ENCODE data around the gene KCNQ1. TPM values are rescaled to one million over a fixed set of nuclear protein-coding genes. Genes with fewer than 3 reads are reported as not detected.

KCNQ1 gene
- total and polyA plus RNA-seq, 7 experiments from 2014 or later = 14.7 to 46.4 (median 36.9) TPM

DNA sequence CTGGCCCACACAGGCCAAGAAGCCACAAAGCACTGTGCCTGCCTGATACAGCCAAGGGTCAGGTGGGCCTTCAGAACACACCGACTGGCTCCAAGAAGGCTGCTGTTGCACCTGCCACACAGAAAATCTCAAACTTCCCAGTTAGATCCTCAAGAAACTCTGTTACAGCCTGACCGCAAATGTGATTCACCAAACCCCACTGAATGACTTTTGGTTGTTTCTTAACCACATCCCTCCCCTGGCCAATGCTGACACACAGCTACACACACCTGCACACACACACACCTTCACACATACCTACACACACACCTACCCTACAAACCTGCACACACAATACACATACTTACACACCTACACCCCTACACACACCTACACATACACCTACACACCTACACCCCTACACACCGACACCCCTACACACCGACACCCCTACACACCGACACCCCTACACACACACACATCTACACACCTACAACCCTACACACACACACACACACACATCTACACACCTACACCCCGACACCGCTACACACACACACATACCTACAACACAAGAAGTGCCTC, 409.3 kb downstream of the KCNQ1 start:
- no peak for DNase-seq
- peaks cover 0 to 5% (median 0%) of the 10 kb centered on the region in 7 donors for H3K4me1 Mint-ChIP-seq
- peaks cover 0 to under 1% (median 0%) of the 10 kb centered on the region in 5 donors for H3K36me3 Mint-ChIP-seq
- H3K36me3 ChIP-seq (ENCODE audit: control insufficient read depth in 2 of 3, insufficient read depth in 3 of 3, low read length in 3 of 3) = no peaks in the 10 kb centered on the region
- ChIA-PET CTCF (no interaction called here), POLR2A (no interaction called here)
- intact Hi-C loops (cut with micrococcal nuclease) = no loop called here
- H3K4me3 ChIP-seq (ENCODE audit: low read length) = no peak overlapping the region
- H3K9me3 ChIP-seq (ENCODE audit: control insufficient read depth in 2 of 3, low read length in 3 of 3) = no peaks in the 10 kb centered on the region
- H3K27me3 Mint-ChIP-seq = no peaks in the 10 kb centered on the region
- no peaks in the 10 kb centered on the region for H3K27me3 ChIP-seq (ENCODE audit: control insufficient read depth in 2 of 2, insufficient read depth in 2 of 2, low read length in 2 of 2)
- no peaks in the 10 kb centered on the region for H3K4me1 ChIP-seq (ENCODE audit: control insufficient read depth in 2 of 2, insufficient read depth in 2 of 2, low read length in 2 of 2)
- H3K9me3 Mint-ChIP-seq = peaks cover 0 to 2% (median 0%) of the 10 kb centered on the region in 11 donors
- H3K27ac Mint-ChIP-seq = peak overlapping the region in 1 of 9 donors; percentile 56
- no peak for ATAC-seq
- no peak overlapping the region for H3K27ac ChIP-seq (ENCODE audit: low read depth, low read length)
- peak overlapping the region in 1 of 10 donors; percentile 3 for H3K4me3 Mint-ChIP-seq

DNA sequence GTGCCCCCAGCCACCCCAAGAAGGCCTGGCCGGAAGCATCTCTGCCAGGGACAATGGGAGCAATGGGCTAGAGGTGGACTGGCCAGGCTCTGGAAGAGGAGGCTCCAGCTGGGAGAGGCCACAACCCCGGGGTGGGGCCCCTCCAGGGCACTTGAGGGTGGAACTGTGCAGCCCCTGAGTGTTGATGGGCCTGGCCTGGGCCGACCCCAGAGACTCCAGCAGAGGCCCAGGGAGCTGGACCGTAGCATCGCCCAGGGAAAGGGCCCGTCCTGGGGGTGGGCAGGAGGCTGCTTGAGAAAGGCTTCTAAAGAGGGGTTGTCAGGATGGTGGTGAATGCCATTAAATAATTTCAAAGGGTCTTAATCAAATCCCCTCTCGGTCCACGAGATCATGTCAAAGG, 410.4 kb downstream of the KCNQ1 start:
- Histone ChIP-seq H3K27ac (ENCODE audit: low read depth, low read length) (no peak overlapping the region), H3K4me1 (ENCODE audit: control insufficient read depth in 2 of 2, insufficient read depth in 2 of 2, low read length in 2 of 2) (no peaks in the 10 kb centered on the region), H3K9me3 (ENCODE audit: control insufficient read depth in 2 of 3, low read length in 3 of 3) (no peaks in the 10 kb centered on the region), H3K27me3 (ENCODE audit: control insufficient read depth in 2 of 2, insufficient read depth in 2 of 2, low read length in 2 of 2) (no peaks in the 10 kb centered on the region), H3K36me3 (ENCODE audit: control insufficient read depth in 2 of 3, insufficient read depth in 3 of 3, low read length in 3 of 3) (no peaks in the 10 kb centered on the region), H3K4me3 (ENCODE audit: low read length) (no peak overlapping the region)
- Mint-ChIP-seq H3K9me3 (peaks cover 0 to 2% (median 0%) of the 10 kb centered on the region in 11 donors), H3K36me3 (no peaks in the 10 kb centered on the region), H3K27ac (no peak overlapping the region), H3K27me3 (peaks cover 0 to 6% (median 4%) of the 10 kb centered on the region in 5 donors), H3K4me1 (peaks cover 0 to 5% (median 0%) of the 10 kb centered on the region in 7 donors), H3K4me3 (no peak overlapping the region)
- ATAC-seq (no peak), DNase-seq (no peak)
- intact Hi-C loops (cut with micrococcal nuclease) = no loop called here
- POLR2A ChIA-PET = no interaction called here
- CTCF ChIA-PET = no interaction called here

DNA sequence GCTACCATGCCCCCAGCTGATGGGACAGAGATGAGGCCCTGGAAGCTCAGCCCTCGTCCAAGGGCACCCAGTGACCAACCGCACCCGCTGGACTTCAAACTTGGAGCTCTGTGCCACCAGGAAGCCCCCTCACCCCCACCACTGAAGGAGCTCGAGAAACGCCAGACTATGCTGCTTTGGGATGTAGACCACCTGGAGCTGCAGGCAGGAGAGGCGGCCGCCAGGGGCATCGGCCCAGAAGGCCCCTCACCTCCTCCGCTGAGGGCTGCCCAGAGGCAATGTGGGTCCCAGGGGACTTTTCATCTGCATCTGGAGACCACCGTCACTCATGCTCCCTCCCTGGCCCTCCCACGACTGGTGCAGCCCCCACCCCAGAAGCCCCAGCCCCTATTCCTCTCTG, 412.5 kb downstream of the KCNQ1 start:
- Histone ChIP-seq H3K4me3 (ENCODE audit: low read length) (no peak overlapping the region), H3K27me3 (ENCODE audit: control insufficient read depth in 2 of 2, insufficient read depth in 2 of 2, low read length in 2 of 2) (no peaks in the 10 kb centered on the region), H3K4me1 (ENCODE audit: control insufficient read depth in 2 of 2, insufficient read depth in 2 of 2, low read length in 2 of 2) (no peaks in the 10 kb centered on the region), H3K27ac (ENCODE audit: low read depth, low read length) (no peak overlapping the region), H3K9me3 (ENCODE audit: control insufficient read depth in 2 of 3, low read length in 3 of 3) (no peaks in the 10 kb centered on the region), H3K36me3 (ENCODE audit: control insufficient read depth in 2 of 3, insufficient read depth in 3 of 3, low read length in 3 of 3) (no peaks in the 10 kb centered on the region)
- intact Hi-C loops (cut with micrococcal nuclease) = no loop called here
- ATAC-seq (no peak), DNase-seq (no peak)
- no peaks in the 10 kb centered on the region for H3K4me1 Mint-ChIP-seq
- peaks cover 0 to 2% (median 0%) of the 10 kb centered on the region in 11 donors for H3K9me3 Mint-ChIP-seq
- ChIA-PET CTCF (no interaction called here), POLR2A (no interaction called here)
- H3K4me3 Mint-ChIP-seq = no peak overlapping the region
- H3K27ac Mint-ChIP-seq = no peak overlapping the region
- H3K27me3 Mint-ChIP-seq = peaks cover 9 to 23% (median 18%) of the 10 kb centered on the region in 5 donors
- no peaks in the 10 kb centered on the region for H3K36me3 Mint-ChIP-seq

DNA sequence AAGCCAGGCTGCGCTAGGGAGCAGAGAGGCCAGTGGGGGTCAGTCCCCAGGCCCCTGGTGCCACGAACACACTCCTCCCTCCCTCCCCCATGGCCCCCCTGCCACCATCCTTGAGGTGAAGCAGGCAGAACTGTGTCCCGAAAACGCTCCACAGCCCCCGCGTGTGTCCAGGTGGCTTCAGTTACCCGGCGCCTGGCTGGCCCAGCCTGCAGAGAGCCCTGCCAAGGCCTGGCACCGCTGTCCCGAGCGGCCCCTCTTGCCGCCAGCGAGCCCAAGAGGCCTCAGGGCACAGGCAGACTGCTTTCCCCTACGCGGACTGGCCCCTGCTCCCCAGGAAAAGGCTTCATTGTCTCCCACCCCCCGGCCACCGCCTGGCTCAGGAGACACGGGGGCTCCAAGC, 413.1 kb downstream of the KCNQ1 start:
- no peak overlapping the region for H3K4me3 ChIP-seq (ENCODE audit: low read length)
- POLR2A ChIA-PET = no interaction called here
- no peak for ATAC-seq
- no peaks in the 10 kb centered on the region for H3K4me1 ChIP-seq (ENCODE audit: control insufficient read depth in 2 of 2, insufficient read depth in 2 of 2, low read length in 2 of 2)
- Mint-ChIP-seq H3K36me3 (no peaks in the 10 kb centered on the region), H3K27ac (no peak overlapping the region), H3K4me1 (no peaks in the 10 kb centered on the region), H3K27me3 (peaks cover 9 to 23% (median 18%) of the 10 kb centered on the region in 5 donors), H3K4me3 (no peak overlapping the region), H3K9me3 (peaks cover 0 to 2% (median 0%) of the 10 kb centered on the region in 11 donors)
- no peak for DNase-seq
- H3K9me3 ChIP-seq (ENCODE audit: control insufficient read depth in 2 of 3, low read length in 3 of 3) = no peaks in the 10 kb centered on the region
- H3K27me3 ChIP-seq (ENCODE audit: control insufficient read depth in 2 of 2, insufficient read depth in 2 of 2, low read length in 2 of 2) = no peaks in the 10 kb centered on the region
- H3K27ac ChIP-seq (ENCODE audit: low read depth, low read length) = no peak overlapping the region
- intact Hi-C loops (cut with micrococcal nuclease) = no loop called here
- no peaks in the 10 kb centered on the region for H3K36me3 ChIP-seq (ENCODE audit: control insufficient read depth in 2 of 3, insufficient read depth in 3 of 3, low read length in 3 of 3)
- CTCF ChIA-PET = no interaction called here

DNA sequence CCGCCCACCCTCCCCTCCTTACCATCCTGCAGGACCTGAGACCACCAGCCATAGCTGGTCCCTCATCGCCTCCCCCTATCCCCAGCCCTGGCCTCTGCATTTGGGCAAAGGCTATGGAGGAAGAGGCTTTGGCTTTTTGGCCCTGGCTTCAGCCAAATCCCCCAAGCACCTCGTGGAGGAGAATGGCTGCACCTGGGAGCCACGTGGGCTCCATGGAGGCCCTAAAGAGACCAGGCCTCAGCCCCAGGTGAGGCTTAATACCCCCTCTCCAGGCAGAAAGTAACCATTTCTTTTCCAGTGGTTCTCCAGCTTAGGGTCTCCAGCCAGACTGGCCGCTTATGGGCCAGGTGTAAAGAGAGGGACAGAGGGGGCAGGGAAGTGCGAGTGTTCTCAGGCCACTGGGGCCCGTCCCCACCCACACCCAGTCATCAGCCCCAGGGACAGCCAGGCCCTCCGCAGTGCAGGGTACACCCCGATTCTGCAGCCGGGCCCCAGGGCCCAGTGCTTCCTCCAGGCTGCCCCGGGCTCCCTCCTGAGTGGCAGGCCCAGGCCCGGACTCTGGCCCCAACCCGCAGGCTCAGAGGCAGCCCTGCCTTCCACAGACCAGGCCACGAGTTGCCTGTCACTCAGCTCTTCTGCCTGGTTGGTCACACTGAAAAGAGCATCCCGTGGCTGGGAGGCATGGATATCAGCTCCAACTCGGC, 414.3 kb downstream of the KCNQ1 start:
- ChIA-PET CTCF (no interaction called here), POLR2A (no interaction called here)
- Histone ChIP-seq H3K4me3 (ENCODE audit: low read length) (no peak overlapping the region), H3K27me3 (ENCODE audit: control insufficient read depth in 2 of 2, insufficient read depth in 2 of 2, low read length in 2 of 2) (no peaks in the 10 kb centered on the region), H3K4me1 (ENCODE audit: control insufficient read depth in 2 of 2, insufficient read depth in 2 of 2, low read length in 2 of 2) (no peaks in the 10 kb centered on the region), H3K9me3 (ENCODE audit: control insufficient read depth in 2 of 3, low read length in 3 of 3) (no peaks in the 10 kb centered on the region), H3K27ac (ENCODE audit: low read depth, low read length) (no peak overlapping the region), H3K36me3 (ENCODE audit: control insufficient read depth in 2 of 3, insufficient read depth in 3 of 3, low read length in 3 of 3) (no peaks in the 10 kb centered on the region)
- DNase-seq (no peak), ATAC-seq (no peak)
- H3K36me3 Mint-ChIP-seq = no peaks in the 10 kb centered on the region
- H3K9me3 Mint-ChIP-seq = peaks cover 0 to 5% (median 0%) of the 10 kb centered on the region in 11 donors
- H3K4me1 Mint-ChIP-seq = peaks cover 0 to 5% (median 0%) of the 10 kb centered on the region in 7 donors
- peaks cover 15 to 32% (median 28%) of the 10 kb centered on the region in 5 donors for H3K27me3 Mint-ChIP-seq
- H3K27ac Mint-ChIP-seq = no peak overlapping the region
- intact Hi-C loops (cut with micrococcal nuclease) = no loop called here
- no peak overlapping the region for H3K4me3 Mint-ChIP-seq

DNA sequence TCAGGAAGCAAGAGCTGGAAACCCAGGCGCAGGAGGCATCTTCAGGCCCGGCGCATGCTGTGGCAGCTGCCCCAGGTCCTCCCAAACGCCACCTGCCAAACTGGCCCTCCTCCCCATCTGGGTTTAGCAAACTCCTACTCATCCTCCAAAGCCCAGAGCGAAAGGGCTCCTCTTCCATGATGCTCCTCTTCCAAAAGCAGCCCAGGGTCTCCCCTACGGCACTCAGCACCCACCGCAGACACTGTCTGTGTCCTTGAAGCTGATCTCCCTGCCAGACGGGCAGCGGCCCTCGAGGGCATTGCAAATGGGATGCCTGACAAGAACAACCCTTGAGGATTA, 414.9 kb downstream of the KCNQ1 start:
- CTCF ChIA-PET = no interaction called here

DNA sequence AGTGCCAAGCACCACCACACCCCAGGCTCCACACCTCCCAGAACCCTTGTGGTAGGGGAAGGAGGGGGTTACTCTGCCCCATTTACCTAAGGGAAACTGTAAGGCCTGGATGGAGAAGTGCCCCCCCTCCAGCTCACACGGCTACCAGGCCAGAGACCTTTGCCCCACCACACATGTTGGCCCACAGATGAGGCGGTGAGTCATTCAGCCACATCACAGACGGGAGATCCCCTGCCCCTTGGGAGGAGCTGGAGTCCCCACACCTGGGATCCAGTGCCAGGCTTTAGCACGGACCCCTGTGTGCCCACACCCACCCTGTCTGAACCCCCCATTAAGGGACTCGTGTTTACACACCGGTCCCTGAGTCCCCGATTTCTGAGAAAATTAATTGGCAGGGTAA, 415.8 kb downstream of the KCNQ1 start:
- Mint-ChIP-seq H3K27me3 (peaks cover 23 to 43% (median 38%) of the 10 kb centered on the region in 5 donors), H3K9me3 (peaks cover 0 to 4% (median 0%) of the 10 kb centered on the region in 11 donors), H3K27ac (no peak overlapping the region), H3K4me3 (no peak overlapping the region), H3K4me1 (peaks cover 0 to 6% (median 0%) of the 10 kb centered on the region in 7 donors), H3K36me3 (no peaks in the 10 kb centered on the region)
- CTCF ChIA-PET = no interaction called here
- no peaks in the 10 kb centered on the region for H3K36me3 ChIP-seq (ENCODE audit: control insufficient read depth in 2 of 3, insufficient read depth in 3 of 3, low read length in 3 of 3)
- intact Hi-C loops (cut with micrococcal nuclease) = no loop called here
- H3K9me3 ChIP-seq (ENCODE audit: control insufficient read depth in 2 of 3, low read length in 3 of 3) = no peaks in the 10 kb centered on the region
- no peaks in the 10 kb centered on the region for H3K4me1 ChIP-seq (ENCODE audit: control insufficient read depth in 2 of 2, insufficient read depth in 2 of 2, low read length in 2 of 2)
- DNase-seq (no peak), ATAC-seq (peak; percentile 68)
- no peaks in the 10 kb centered on the region for H3K27me3 ChIP-seq (ENCODE audit: control insufficient read depth in 2 of 2, insufficient read depth in 2 of 2, low read length in 2 of 2)
- H3K27ac ChIP-seq (ENCODE audit: low read depth, low read length) = no peak overlapping the region
- H3K4me3 ChIP-seq (ENCODE audit: low read length) = no peak overlapping the region
- POLR2A ChIA-PET = no interaction called here

More for the DNA sequence above, 414.9 kb downstream of the KCNQ1 start:
- ATAC-seq (no peak), DNase-seq (no peak)
- peaks cover 0 to 5% (median 0%) of the 10 kb centered on the region in 7 donors for H3K4me1 Mint-ChIP-seq
- Histone ChIP-seq H3K4me1 (ENCODE audit: control insufficient read depth in 2 of 2, insufficient read depth in 2 of 2, low read length in 2 of 2) (no peaks in the 10 kb centered on the region), H3K4me3 (ENCODE audit: low read length) (no peak overlapping the region), H3K27ac (ENCODE audit: low read depth, low read length) (no peak overlapping the region), H3K36me3 (ENCODE audit: control insufficient read depth in 2 of 3, insufficient read depth in 3 of 3, low read length in 3 of 3) (no peaks in the 10 kb centered on the region), H3K27me3 (ENCODE audit: control insufficient read depth in 2 of 2, insufficient read depth in 2 of 2, low read length in 2 of 2) (no peaks in the 10 kb centered on the region), H3K9me3 (ENCODE audit: control insufficient read depth in 2 of 3, low read length in 3 of 3) (no peaks in the 10 kb centered on the region)
- POLR2A ChIA-PET = no interaction called here
- intact Hi-C loops (cut with micrococcal nuclease) = no loop called here
- H3K4me3 Mint-ChIP-seq = no peak overlapping the region
- H3K27ac Mint-ChIP-seq = no peak overlapping the region
- H3K9me3 Mint-ChIP-seq = peaks cover 0 to 4% (median 0%) of the 10 kb centered on the region in 11 donors
- H3K27me3 Mint-ChIP-seq = peaks cover 18 to 38% (median 33%) of the 10 kb centered on the region in 5 donors
- no peaks in the 10 kb centered on the region for H3K36me3 Mint-ChIP-seq

Measured in naive thymus-derived CD4-positive, alpha-beta T cell (primary cell).